B cell (primary cell): ENCODE data around the gene FMNL2. TPM values are rescaled to one million over a fixed set of nuclear protein-coding genes. Genes with fewer than 3 reads are reported as not detected.

Experiments used
- ATAC-seq: fragments of 200-7000 bp; cut with Tn5 transposase; one replicate; pipeline ENCODE4 v1.10.0; 2021; ENCODE audit warnings: low read depth, mild to moderate bottlenecking, moderate number of reproducible peaks, moderate library complexity
- CTCF ChIA-PET: fragments of 350-600 bp; sonication (Branson Sonifier 250); formaldehyde crosslinking; loops from one replicate; lab custom pipeline; 2021; ENCODE audit warnings: antibody characterized with exemption, inconsistent platforms; lab: Charles Lee
- POLR2A ChIA-PET: fragments of 350-600 bp; sonication (Branson Sonifier 250); formaldehyde crosslinking; loops from one replicate; lab custom pipeline; 2021; ENCODE audit warnings: antibody characterized with exemption; lab: Charles Lee
- DNase-seq: peaks from one replicate; pipeline ENCODE4 v3.0.0; 2013
- H2AFZ ChIP-seq: 2 replicates; pipeline ENCODE4 v1.6.1; 2012; ENCODE audit warnings: mild to moderate bottlenecking, low read depth, low read length; ENCODE audit not compliant: insufficient read depth, poor library complexity, severe bottlenecking
- H3K27ac ChIP-seq, 2 donors: 1 replicate in 1 of 2; 2 replicates in 1 of 2; pipeline ENCODE4 v1.5.1; 2012 to 2013; ENCODE audit warnings: low read length in 2 of 2, mild to moderate bottlenecking in 2 of 2, moderate library complexity in 1 of 2
- H3K27me3 ChIP-seq, 4 experiments: fragments of 200-600 bp in 1 of 4; sonication (generic) in 1 of 4; replicated peaks in 1 of 4; 1 replicate in 2 of 4; 2 replicates in 2 of 4; pipeline versions ENCODE4 v1.6.1 to v1.7.0; 2013 to 2016; ENCODE audit warnings: low read length in 3 of 4, mild to moderate bottlenecking in 2 of 4, mixed read lengths in 1 of 4, moderate library complexity in 1 of 4; ENCODE audit not compliant: insufficient read depth in 4 of 4, control insufficient read depth in 3 of 4; ENCODE audit errors: control extremely low read depth in 1 of 4
- H3K36me3 ChIP-seq, 2 experiments: replicated peaks in 1 of 2; 1 replicate in 1 of 2; 2 replicates in 1 of 2; pipeline versions ENCODE4 v1.6.1 to v1.7.1; 2013; ENCODE audit warnings: low read length in 1 of 2; ENCODE audit not compliant: insufficient read depth in 2 of 2, control insufficient read depth in 1 of 2; ENCODE audit errors: control extremely low read depth in 1 of 2, extremely low read depth in 1 of 2
- H3K4me1 ChIP-seq, 2 donors: fragments of 200-600 bp in 1 of 2; sonication (generic) in 1 of 2; 1 replicate in 1 of 2; 2 replicates in 1 of 2; pipeline versions ENCODE4 v1.5.1 to v1.6.1; 2013 to 2017; ENCODE audit warnings: low read length in 2 of 2; ENCODE audit not compliant: control insufficient read depth in 2 of 2, insufficient read depth in 2 of 2
- H3K4me2 ChIP-seq: replicated peaks from 2 replicates; pipeline ENCODE3; 2012; ENCODE audit warnings: mild to moderate bottlenecking, low read depth, low read length; ENCODE audit not compliant: poor library complexity, severe bottlenecking
- H3K4me3 ChIP-seq, 5 experiments: fragments of 200-600 bp in 1 of 5; sonication (generic) in 1 of 5; 1 replicate in 3 of 5; 2 replicates in 2 of 5; pipeline versions ENCODE4 v1.5.1 to v1.7.0; 2011 to 2016; ENCODE audit warnings: low read length in 4 of 5, mild to moderate bottlenecking in 4 of 5, low read depth in 2 of 5, control low read depth in 1 of 5, moderate library complexity in 1 of 5; ENCODE audit not compliant: insufficient read depth in 1 of 5; ENCODE audit errors: control extremely low read depth in 1 of 5, extremely low read depth in 1 of 5
- H3K79me2 ChIP-seq: fragments of 200-600 bp; sonication (generic); one replicate; pipeline ENCODE4 v1.6.0; 2016; ENCODE audit warnings: low read length; ENCODE audit not compliant: control insufficient read depth, insufficient read depth
- H3K9ac ChIP-seq: fragments of 200-600 bp; sonication (generic); 2 replicates; pipeline ENCODE4 v1.6.1; 2017; ENCODE audit warnings: mild to moderate bottlenecking, low read length, moderate library complexity
- H3K9me3 ChIP-seq, 3 donors: one replicate each; pipeline versions ENCODE4 v1.6.1 to v1.7.1; 2013; ENCODE audit warnings: low read length in 2 of 3; ENCODE audit not compliant: control insufficient read depth in 2 of 3, insufficient read depth in 1 of 3; ENCODE audit errors: control extremely low read depth in 1 of 3
- H4K20me1 ChIP-seq: 2 replicates; pipeline ENCODE4 v1.6.0; 2012; ENCODE audit warnings: mild to moderate bottlenecking, low read length; ENCODE audit not compliant: insufficient read depth, control insufficient read depth, poor library complexity, severe bottlenecking
- H3K27ac Mint-ChIP-seq: one replicate; pipeline ENCODE4 v1.8.0; 2021; ENCODE audit warnings: mixed read lengths
- H3K27me3 Mint-ChIP-seq: one replicate; pipeline ENCODE4 v1.8.0; 2021; ENCODE audit warnings: mixed read lengths
- H3K4me1 Mint-ChIP-seq: one replicate; pipeline ENCODE4 v1.8.0; 2021; ENCODE audit warnings: mixed read lengths
- H3K4me3 Mint-ChIP-seq: one replicate; pipeline ENCODE4 v1.8.0; 2021; ENCODE audit warnings: mixed read lengths
- H3K9me3 Mint-ChIP-seq: one replicate; pipeline ENCODE4 v1.8.0; 2022; ENCODE audit warnings: mixed read lengths; ENCODE audit not compliant: insufficient read depth
- CTCF ChIP-seq: fragments of 200-600 bp; IDR thresholded peaks from one replicate; pipeline ENCODE4 v1.8.0; 2022; ENCODE audit warnings: antibody characterized with exemption, mild to moderate bottlenecking
- EZH2 ChIP-seq: IDR thresholded peaks from 2 replicates; pipeline ENCODE4 v1.6.1; 2012; ENCODE audit warnings: borderline replicate concordance, low read depth, mild to moderate bottlenecking, moderate library complexity, low read length; ENCODE audit not compliant: insufficient read depth, poor library complexity, severe bottlenecking
- WGBS: methylation state at CpG from one replicate; pipeline ENCODE4 v1.1.5; 2013; ENCODE audit warnings: missing lambda C conversion rate; ENCODE audit not compliant: insufficient coverage; 5-methylcytosine and 5-hydroxymethylcytosine counted together
- intact Hi-C: fragments of 100-400 bp; cut with micrococcal nuclease; formaldehyde crosslinking; loops from one replicate; pipeline ENCODE4 v1.10.0; 2022
- polyA plus RNA-seq: library from polyadenylated mRNA; depleted of rRNA; stranded (reverse); fragments of >200 nt; gene quantifications from 2 replicates; pipeline ENCODE4 v1.2.3, GENCODE V29; 2012
- total RNA-seq, 2 donors: library from RNA; stranded (reverse); fragments of 120-200 nt in 1 of 2; gene quantifications; 1 replicate in 1 of 2; 2 replicates in 1 of 2; pipeline versions ENCODE4 v1.2.3 to v1.2.4, GENCODE V29; 2013 to 2022

The FMNL2 gene
- total and polyA plus RNA-seq, 2 donors (not counting 1 experiment from before 2014, with no cell fraction given) = 0.73 to 8.8 TPM

- WGBS = 89% methylated on average over 7 of the region's 12 CpGs
- ATAC-seq (no peak), DNase-seq (no peak)
- no peak overlapping the region for H3K4me3 ChIP-seq
- POLR2A ChIA-PET = interaction anchor here (0.7 kb wide), 1 partner anchor 100 kb away, joined by 5 read pairs; no protein-coding TSS in a partner anchor
- no peak overlapping the region for H2AFZ ChIP-seq
- CTCF ChIA-PET = no interaction called here
- H3K27ac Mint-ChIP-seq = no peak overlapping the region
- no peaks in the 10 kb centered on the region for H3K27me3 Mint-ChIP-seq
- no peaks in the 10 kb centered on the region for H3K9me3 ChIP-seq
- H3K79me2 ChIP-seq = no peaks in the 10 kb centered on the region
- peaks cover 20% of the 10 kb centered on the region for H3K4me1 Mint-ChIP-seq
- no peak overlapping the region for H3K4me3 Mint-ChIP-seq
- no peaks in the 10 kb centered on the region for H4K20me1 ChIP-seq
- peaks cover 17% of the 10 kb centered on the region in 2 donors for H3K4me1 ChIP-seq
- no peak overlapping the region for H3K9ac ChIP-seq
- H3K36me3 ChIP-seq = no peaks in the 10 kb centered on the region
- H3K9me3 Mint-ChIP-seq = no peaks in the 10 kb centered on the region
- H3K27ac ChIP-seq = no peak overlapping the region
- intact Hi-C loops = loop anchor here (10.0 kb wide), 1 partner anchor 62 kb away; no protein-coding TSS in a partner anchor
- no peak for TF ChIP-seq CTCF
- no peak for TF ChIP-seq EZH2
- H3K4me2 ChIP-seq = no peak overlapping the region
- H3K27me3 ChIP-seq = no peaks in the 10 kb centered on the region
Observed at GRCh38 chr2:152402780-152403759, 68.1 kb downstream of the FMNL2 start.
